Activated naive CD4-positive, alpha-beta T cell treated with Interleukin-2 at 50 U/mL for 16 hours (primary cell): ENCODE results near the gene ITM2A.

ENCODE experiments used
- DNase-seq: peaks from one replicate; pipeline ENCODE4 v3.0.0-alpha.2; 2020

Gene ITM2A

GRCh38 chrX:79366873-79367749 is at the start of gene ITM2A:
Gene ITM2A, minus strand, starts transcription at chrX:79367334. Its CDS starts 119 bp downstream, at chrX:79367215.
- DNase-seq = peak; percentile 66

- no peak for DNase-seq
Measured at GRCh38 chrX:79415056-79415455, 47.9 kb upstream of the ITM2A start.

- no peak for DNase-seq
Measured at GRCh38 chrX:79413963-79414362, 46.8 kb upstream of the ITM2A start.

GRCh38 chrX:79412972-79413371 is 45.8 kb upstream of the ITM2A start:
- DNase-seq = no peak

- no peak for DNase-seq
Measured at GRCh38 chrX:79412166-79412565, 45.0 kb upstream of the ITM2A start.

GRCh38 chrX:79409657-79410056 is 42.5 kb upstream of the ITM2A start:
- DNase-seq = no peak

- no peak for DNase-seq
Measured at GRCh38 chrX:79408623-79409322, 41.6 kb upstream of the ITM2A start.

GRCh38 chrX:79400623-79401022 is 33.5 kb upstream of the ITM2A start:
- DNase-seq = no peak

- DNase-seq = no peak
Measured at GRCh38 chrX:79375340-79375739, 8.2 kb upstream of the ITM2A start.

- DNase-seq = no peak
Measured at GRCh38 chrX:79371640-79372039, 4.5 kb upstream of the ITM2A start.

- no peak for DNase-seq
Measured at GRCh38 chrX:79371101-79371500, 4.0 kb upstream of the ITM2A start.

GRCh38 chrX:79369871-79370270 is 2.7 kb upstream of the ITM2A start:
- DNase-seq = no peak

GRCh38 chrX:79368441-79368840 is 1.3 kb upstream of the ITM2A start:
- DNase-seq = no peak

GRCh38 chrX:79367907-79368306 is 773 bp upstream of the ITM2A start:
- no peak for DNase-seq

GRCh38 chrX:79366556-79366872 is 620 bp downstream of the ITM2A start:
- DNase-seq = no peak

- DNase-seq = no peak
Measured at GRCh38 chrX:79365591-79365990, 1.5 kb downstream of the ITM2A start.

GRCh38 chrX:79364306-79364705 is 2.8 kb downstream of the ITM2A start:
- DNase-seq = no peak

GRCh38 chrX:79361192-79361870 is 5.8 kb downstream of the ITM2A start:
- no peak for DNase-seq

GRCh38 chrX:79336869-79337815 is 30.0 kb downstream of the ITM2A start:
- no peak for DNase-seq

GRCh38 chrX:79330022-79330421 is 37.1 kb downstream of the ITM2A start:
- no peak for DNase-seq

- peak; percentile 31 for DNase-seq
Measured at GRCh38 chrX:79325263-79325958, 41.7 kb downstream of the ITM2A start.
